HG03571 (cell line): ENCODE measurements around the gene EBF4.
"Not testable (repeated sequence)": the region's sequence is repeated elsewhere in the genome, so short reads cannot be mapped to it uniquely, and the experiment has no call there.

Source experiments
- ATAC-seq: cut with Tn5 transposase; IDR thresholded peaks from one replicate; pipeline ENCODE4 v1.9.1; 2021; ENCODE audit not compliant: unreplicated experiment

EBF4 gene

DNA sequence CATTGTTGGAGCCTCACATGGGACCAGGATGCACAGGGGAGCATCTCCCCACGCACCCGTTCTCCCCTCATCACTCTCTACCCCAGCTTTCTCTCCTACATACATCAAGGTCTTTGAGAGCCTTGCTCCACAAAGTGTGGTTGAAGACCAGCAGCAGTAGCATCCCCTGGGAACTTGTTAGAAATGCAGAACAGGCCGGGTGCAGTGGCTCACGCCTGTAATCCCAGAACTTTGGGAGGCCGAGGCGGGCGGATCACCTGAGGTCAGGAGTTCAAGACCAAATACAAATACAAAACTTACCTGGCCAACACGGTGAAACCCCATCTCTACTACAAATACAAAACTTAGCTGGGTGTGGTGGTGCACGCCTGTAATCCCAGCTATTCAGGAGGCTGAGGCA lies 115.3 kb downstream of the EBF4 start:
- not testable (repeated sequence) for ATAC-seq

DNA sequence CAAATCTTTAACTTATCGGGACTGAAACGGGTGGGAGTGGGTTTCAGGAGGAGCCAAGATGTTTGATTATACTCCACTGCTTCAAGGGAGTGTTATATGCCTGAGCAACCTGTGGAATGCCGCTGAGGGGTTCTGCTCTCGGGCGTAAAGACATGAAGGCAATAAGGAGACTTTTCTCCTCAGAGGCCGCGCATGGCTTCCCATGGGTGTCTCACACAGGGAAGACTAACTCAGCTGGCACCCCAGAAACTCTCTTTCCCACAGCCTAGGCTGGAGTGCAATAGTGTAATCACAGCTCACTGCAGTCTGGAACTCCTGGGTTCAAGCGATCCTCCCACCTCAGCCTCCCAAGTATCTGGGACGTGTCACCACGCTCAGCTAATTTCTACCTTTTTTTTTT lies 117.1 kb downstream of the EBF4 start:
- ATAC-seq: no peak
